ENCODE data around the gene MCTP2. TPM values are rescaled to one million over a fixed set of nuclear protein-coding genes. Genes with fewer than 3 reads are reported as not detected.

Gene MCTP2
- total and polyA plus RNA-seq, 2 of the 8 experiments (the other 6 are each of a cell fraction or from before 2014, with no cell fraction given) = 3.4 to 4.5 TPM

- no peak for TF ChIP-seq CREB1 (IDR thresholded peaks at IDR 0.05)
- TF ChIP-seq CBX8 (IDR thresholded peaks at IDR 0.05; ENCODE audit: borderline replicate concordance, low read depth, low read length) = no peak
- no peak for TF ChIP-seq HDAC2 (IDR thresholded peaks at IDR 0.05; ENCODE audit: borderline replicate concordance in 1 of 2, low read depth in 2 of 2, low read length in 2 of 2)
- no peak for TF ChIP-seq YY1 (IDR thresholded peaks at IDR 0.05; ENCODE audit: low read depth, low read length)
- TF ChIP-seq GABPA (IDR thresholded peaks at IDR 0.05; ENCODE audit: borderline replicate concordance, insufficient read depth, low read length) = no peak
- TF ChIP-seq HDAC6 (IDR thresholded peaks at IDR 0.05; ENCODE audit: low read depth, low read length) = no peak
- TF ChIP-seq SUZ12 (IDR thresholded peaks at IDR 0.05; ENCODE audit: low read length) = no peak
- no peak for TF ChIP-seq CBX5 (IDR thresholded peaks at IDR 0.05; ENCODE audit: low read depth, low read length)
- no peak for TF ChIP-seq CTCF (IDR thresholded peaks at IDR 0.05; ENCODE audit: control extremely low read depth in 1 of 3, insufficient read depth in 1 of 3, low read depth in 1 of 3, low read length in 3 of 3)
These were observed 7.3 kb downstream of the MCTP2 start (continued) for GRCh38 chr15:94238539-94239118.
